Neural cell (in vitro differentiated cells): Measurements from ENCODE around the gene ELMO1.

Source experiments
- EP300 ChIP-seq: fragments of 450-650 bp; conservative IDR thresholded peaks from 2 replicates; pipeline ENCODE4 v1.6.1; 2014; ENCODE audit warnings: antibody characterized with exemption, mild to moderate bottlenecking, moderate library complexity; ENCODE audit not compliant: poor library complexity, severe bottlenecking
- RAD21 ChIP-seq: fragments of 450-650 bp; conservative IDR thresholded peaks from 2 replicates; pipeline ENCODE4 v1.6.1; 2014; ENCODE audit warnings: antibody characterized with exemption, mild to moderate bottlenecking, moderate library complexity
- TF ChIP-seq, protein P1 (sequence below): fragments of 450-650 bp; IDR thresholded peaks from 2 replicates; pipeline ENCODE4 v1.5.1; 2014; ENCODE audit warnings: antibody characterized with exemption, mild to moderate bottlenecking, moderate library complexity; ENCODE audit not compliant: poor library complexity, severe bottlenecking
- TF ChIP-seq, protein P2 (sequence below): IDR thresholded peaks from 2 replicates; pipeline ENCODE4 v1.6.1; 2012; ENCODE audit warnings: borderline replicate concordance

GRCh38 chr7:37281368-37282092, 167.1 kb downstream of the ELMO1 start:
- TF ChIP-seq, protein P1, sequence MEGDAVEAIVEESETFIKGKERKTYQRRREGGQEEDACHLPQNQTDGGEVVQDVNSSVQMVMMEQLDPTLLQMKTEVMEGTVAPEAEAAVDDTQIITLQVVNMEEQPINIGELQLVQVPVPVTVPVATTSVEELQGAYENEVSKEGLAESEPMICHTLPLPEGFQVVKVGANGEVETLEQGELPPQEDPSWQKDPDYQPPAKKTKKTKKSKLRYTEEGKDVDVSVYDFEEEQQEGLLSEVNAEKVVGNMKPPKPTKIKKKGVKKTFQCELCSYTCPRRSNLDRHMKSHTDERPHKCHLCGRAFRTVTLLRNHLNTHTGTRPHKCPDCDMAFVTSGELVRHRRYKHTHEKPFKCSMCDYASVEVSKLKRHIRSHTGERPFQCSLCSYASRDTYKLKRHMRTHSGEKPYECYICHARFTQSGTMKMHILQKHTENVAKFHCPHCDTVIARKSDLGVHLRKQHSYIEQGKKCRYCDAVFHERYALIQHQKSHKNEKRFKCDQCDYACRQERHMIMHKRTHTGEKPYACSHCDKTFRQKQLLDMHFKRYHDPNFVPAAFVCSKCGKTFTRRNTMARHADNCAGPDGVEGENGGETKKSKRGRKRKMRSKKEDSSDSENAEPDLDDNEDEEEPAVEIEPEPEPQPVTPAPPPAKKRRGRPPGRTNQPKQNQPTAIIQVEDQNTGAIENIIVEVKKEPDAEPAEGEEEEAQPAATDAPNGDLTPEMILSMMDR: no peak
- TF ChIP-seq, protein P2, sequence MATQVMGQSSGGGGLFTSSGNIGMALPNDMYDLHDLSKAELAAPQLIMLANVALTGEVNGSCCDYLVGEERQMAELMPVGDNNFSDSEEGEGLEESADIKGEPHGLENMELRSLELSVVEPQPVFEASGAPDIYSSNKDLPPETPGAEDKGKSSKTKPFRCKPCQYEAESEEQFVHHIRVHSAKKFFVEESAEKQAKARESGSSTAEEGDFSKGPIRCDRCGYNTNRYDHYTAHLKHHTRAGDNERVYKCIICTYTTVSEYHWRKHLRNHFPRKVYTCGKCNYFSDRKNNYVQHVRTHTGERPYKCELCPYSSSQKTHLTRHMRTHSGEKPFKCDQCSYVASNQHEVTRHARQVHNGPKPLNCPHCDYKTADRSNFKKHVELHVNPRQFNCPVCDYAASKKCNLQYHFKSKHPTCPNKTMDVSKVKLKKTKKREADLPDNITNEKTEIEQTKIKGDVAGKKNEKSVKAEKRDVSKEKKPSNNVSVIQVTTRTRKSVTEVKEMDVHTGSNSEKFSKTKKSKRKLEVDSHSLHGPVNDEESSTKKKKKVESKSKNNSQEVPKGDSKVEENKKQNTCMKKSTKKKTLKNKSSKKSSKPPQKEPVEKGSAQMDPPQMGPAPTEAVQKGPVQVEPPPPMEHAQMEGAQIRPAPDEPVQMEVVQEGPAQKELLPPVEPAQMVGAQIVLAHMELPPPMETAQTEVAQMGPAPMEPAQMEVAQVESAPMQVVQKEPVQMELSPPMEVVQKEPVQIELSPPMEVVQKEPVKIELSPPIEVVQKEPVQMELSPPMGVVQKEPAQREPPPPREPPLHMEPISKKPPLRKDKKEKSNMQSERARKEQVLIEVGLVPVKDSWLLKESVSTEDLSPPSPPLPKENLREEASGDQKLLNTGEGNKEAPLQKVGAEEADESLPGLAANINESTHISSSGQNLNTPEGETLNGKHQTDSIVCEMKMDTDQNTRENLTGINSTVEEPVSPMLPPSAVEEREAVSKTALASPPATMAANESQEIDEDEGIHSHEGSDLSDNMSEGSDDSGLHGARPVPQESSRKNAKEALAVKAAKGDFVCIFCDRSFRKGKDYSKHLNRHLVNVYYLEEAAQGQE: no peak
- TF ChIP-seq RAD21: no peak
- no peak for TF ChIP-seq EP300
